Neural progenitor cell (in vitro differentiated cells): Measurements from ENCODE around the gene PPP2R3A.

Experiments
- CTCF ChIP-seq: fragments of 200-600 bp; sonication (generic); IDR thresholded peaks from 2 replicates; pipeline ENCODE4 v1.5.1; 2017; ENCODE audit warnings: antibody characterized with exemption, mild to moderate bottlenecking
- EZH2 ChIP-seq: fragments of 200-600 bp; sonication (generic); IDR thresholded peaks from 2 replicates; pipeline ENCODE4 v1.6.1; 2017; ENCODE audit warnings: antibody characterized with exemption, mild to moderate bottlenecking, moderate library complexity

- TF ChIP-seq CTCF (no peak), EZH2 (no peak)
Observed at GRCh38 chr3:135991621-135992020, 26.1 kb downstream of the PPP2R3A start.
